A549 (cell line): ENCODE results near the gene HSPH1.

Experiments
- CBX8 ChIP-seq: fragments of 200-600 bp; sonication (generic); IDR thresholded peaks from 2 replicates; pipeline ENCODE4 v1.6.1; 2016
- CHD2 ChIP-seq: fragments of 150-350 bp; IDR thresholded peaks from 2 replicates; pipeline ENCODE4 v1.6.1; 2014; ENCODE audit warnings: low read length; ENCODE audit not compliant: partially characterized antibody
- CHD4 ChIP-seq: fragments of 200-600 bp; sonication (generic); IDR thresholded peaks from 2 replicates; pipeline ENCODE4 v1.6.1; 2016; ENCODE audit warnings: antibody characterized with exemption, mild to moderate bottlenecking, borderline replicate concordance
- HOXA7 ChIP-seq: fragments of 250-450 bp; sonication (Bioruptor Pico); IDR thresholded peaks from 2 replicates; pipeline ENCODE4 v1.5.0; 2020; ENCODE audit warnings: mild to moderate bottlenecking, moderate library complexity
- HOXB13 ChIP-seq: fragments of 250-450 bp; sonication (Bioruptor Pico); IDR thresholded peaks from 2 replicates; pipeline ENCODE4 v1.5.0; 2020; ENCODE audit warnings: low read depth, mild to moderate bottlenecking, moderate library complexity
- POLR2A ChIP-seq: IDR thresholded peaks from 2 replicates; pipeline ENCODE4 v1.6.1; 2012; ENCODE audit warnings: mild to moderate bottlenecking, low read length
- SMC3 ChIP-seq: fragments of >200 bp; sonication (Bioruptor Twin); formaldehyde crosslinking; IDR thresholded peaks from 3 replicates; pipeline ENCODE4 v1.6.1; 2018; ENCODE audit warnings: inconsistent platforms
- TF ChIP-seq, protein P1 (sequence below): fragments of >200 bp; sonication (Bioruptor Twin); formaldehyde crosslinking; IDR thresholded peaks from 3 replicates; pipeline ENCODE4 v1.5.1; 2016

GRCh38 chr13:31110169-31110568 lies 51.5 kb downstream of the HSPH1 start:
- TF ChIP-seq, protein P1, sequence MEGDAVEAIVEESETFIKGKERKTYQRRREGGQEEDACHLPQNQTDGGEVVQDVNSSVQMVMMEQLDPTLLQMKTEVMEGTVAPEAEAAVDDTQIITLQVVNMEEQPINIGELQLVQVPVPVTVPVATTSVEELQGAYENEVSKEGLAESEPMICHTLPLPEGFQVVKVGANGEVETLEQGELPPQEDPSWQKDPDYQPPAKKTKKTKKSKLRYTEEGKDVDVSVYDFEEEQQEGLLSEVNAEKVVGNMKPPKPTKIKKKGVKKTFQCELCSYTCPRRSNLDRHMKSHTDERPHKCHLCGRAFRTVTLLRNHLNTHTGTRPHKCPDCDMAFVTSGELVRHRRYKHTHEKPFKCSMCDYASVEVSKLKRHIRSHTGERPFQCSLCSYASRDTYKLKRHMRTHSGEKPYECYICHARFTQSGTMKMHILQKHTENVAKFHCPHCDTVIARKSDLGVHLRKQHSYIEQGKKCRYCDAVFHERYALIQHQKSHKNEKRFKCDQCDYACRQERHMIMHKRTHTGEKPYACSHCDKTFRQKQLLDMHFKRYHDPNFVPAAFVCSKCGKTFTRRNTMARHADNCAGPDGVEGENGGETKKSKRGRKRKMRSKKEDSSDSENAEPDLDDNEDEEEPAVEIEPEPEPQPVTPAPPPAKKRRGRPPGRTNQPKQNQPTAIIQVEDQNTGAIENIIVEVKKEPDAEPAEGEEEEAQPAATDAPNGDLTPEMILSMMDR = no peak
- TF ChIP-seq HOXB13 (no peak), CBX8 (no peak), POLR2A (no peak), HOXA7 (CRISPR knock-in tag) (no peak), CHD2 (no peak), CHD4 (no peak), SMC3 (no peak)
